GM18505 (cell line): ENCODE results near the gene SLC10A7.
A peak's percentile ranks its signal among the peaks of the same experiment; 100 is the strongest.

Source experiments
- ATAC-seq: cut with Tn5 transposase; IDR thresholded peaks from one replicate; pipeline ENCODE4 v1.9.1; 2021; ENCODE audit not compliant: unreplicated experiment
- POLR2A ChIP-seq: IDR thresholded peaks from 4 replicates; pipeline ENCODE4 v1.6.1; 2011; ENCODE audit warnings: borderline replicate concordance; ENCODE audit not compliant: insufficient read depth, insufficient read length; ENCODE audit errors: extremely low read depth

Gene SLC10A7

DNA sequence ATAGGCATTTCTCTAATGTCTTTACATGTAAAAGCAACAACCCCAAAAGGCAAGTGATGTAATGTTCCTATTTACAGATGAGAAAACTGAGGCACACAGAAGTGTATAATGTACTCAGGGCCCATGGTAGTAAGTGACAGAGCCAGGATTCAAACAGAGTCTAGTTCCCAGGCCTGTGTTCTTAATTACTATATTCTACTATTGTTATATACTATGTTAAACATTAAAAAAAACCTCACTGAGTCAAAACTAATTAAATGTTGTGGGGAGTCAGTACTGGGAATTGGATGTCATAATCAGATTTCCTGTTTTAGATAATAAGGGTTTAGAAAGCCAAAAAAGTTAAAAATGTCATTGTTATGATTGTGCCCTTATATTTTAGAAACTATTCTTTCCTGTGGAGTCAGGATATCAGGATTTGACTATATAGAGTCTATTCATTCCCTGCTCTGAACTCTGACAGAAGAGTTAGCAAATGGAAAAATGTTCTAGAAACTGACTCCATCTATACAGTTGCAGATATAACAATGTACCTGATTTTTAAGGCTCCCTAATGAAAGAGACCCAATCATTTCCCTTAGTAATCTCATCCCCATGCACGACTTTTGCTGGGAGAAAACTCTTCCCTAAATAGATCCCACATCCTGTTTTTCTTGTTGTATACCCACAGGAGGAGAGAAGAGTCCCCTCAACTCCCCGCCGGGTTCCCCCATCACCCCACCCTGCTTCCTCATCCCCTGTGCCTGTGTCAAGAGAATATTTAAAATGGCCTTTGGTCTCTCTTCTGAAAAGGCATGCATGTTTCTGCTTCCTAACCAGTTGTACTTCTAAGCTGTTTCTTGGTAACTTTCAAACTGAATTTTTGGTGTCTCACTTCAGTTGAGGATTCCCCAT lies 237.7 kb downstream of the SLC10A7 start:
- no peak for TF ChIP-seq POLR2A
- no peak for ATAC-seq

GRCh38 chr4:146282657-146283056 lies 239.1 kb downstream of the SLC10A7 start:
- no peak for ATAC-seq
- TF ChIP-seq POLR2A = no peak

DNA sequence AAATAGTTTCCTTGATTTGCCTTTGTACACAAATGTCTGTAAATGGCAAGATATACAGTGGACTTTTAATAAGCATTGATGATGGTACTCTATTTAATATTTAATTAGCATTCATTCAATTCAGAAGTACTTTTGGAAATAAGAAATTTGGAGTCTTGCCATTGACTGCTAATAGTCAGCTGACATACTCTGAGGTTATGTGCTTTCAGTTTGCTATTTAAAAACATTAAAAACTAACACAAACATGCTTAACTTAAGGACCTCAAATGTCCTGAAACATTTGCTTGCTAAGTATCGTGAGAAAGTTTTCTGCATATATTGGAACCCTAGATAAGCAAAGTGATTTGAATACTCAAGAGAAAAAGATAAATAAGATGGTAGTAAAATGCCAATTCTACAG lies 242.8 kb downstream of the SLC10A7 start:
- ATAC-seq = no peak

GRCh38 chr4:146275370-146275769 lies 246.4 kb downstream of the SLC10A7 start:
- TF ChIP-seq POLR2A = no peak
- ATAC-seq = no peak

More for the DNA sequence above, 242.8 kb downstream of the SLC10A7 start:
- no peak for TF ChIP-seq POLR2A

DNA sequence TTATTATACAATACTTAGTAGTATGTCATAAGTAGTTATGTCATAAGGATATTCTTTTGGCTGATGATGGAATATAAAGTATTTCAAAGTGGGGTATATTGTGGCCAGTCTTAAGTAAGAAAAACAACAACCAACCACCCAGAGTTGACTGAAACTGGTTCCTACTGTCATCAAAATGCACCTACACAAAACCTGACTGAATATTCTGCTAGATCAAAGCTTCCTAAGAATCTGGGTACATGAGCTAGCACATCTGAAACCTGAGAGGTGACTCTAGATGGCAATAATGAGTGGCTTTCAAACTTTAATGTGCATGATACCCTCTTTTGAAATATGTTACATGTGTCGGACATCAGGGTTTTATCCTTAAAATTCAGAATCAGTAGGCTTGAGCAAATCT lies 247.0 kb downstream of the SLC10A7 start:
- TF ChIP-seq POLR2A = no peak
- ATAC-seq = no peak

GRCh38 chr4:146273204-146273901 lies 248.4 kb downstream of the SLC10A7 start:
- peak; percentile 36 for TF ChIP-seq POLR2A
- peak; percentile 66 for ATAC-seq

GRCh38 chr4:146271466-146271865 lies 250.3 kb downstream of the SLC10A7 start:
- ATAC-seq = no peak
- no peak for TF ChIP-seq POLR2A

DNA sequence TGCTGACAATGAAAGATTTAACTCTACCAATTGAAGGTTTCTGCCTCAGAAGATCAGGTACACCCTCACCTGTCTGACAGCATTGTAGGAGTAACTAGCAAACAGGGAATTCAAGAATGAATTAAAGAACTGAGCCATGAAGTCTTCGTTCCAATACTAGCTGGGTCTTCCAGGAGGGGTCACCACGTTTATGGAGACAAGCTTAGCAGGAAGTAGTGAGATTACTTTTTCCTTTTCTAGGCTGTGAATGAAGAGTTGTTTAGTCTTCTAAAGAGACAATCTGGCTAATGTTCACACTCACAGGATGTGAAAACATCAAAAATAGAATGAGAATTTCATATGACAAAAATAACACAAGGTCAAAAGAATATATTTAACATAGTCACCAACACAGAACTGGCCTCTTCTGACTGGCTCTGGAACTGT lies 252.5 kb downstream of the SLC10A7 start:
- peak; percentile 44 for ATAC-seq
- TF ChIP-seq POLR2A = peak; percentile 19

DNA sequence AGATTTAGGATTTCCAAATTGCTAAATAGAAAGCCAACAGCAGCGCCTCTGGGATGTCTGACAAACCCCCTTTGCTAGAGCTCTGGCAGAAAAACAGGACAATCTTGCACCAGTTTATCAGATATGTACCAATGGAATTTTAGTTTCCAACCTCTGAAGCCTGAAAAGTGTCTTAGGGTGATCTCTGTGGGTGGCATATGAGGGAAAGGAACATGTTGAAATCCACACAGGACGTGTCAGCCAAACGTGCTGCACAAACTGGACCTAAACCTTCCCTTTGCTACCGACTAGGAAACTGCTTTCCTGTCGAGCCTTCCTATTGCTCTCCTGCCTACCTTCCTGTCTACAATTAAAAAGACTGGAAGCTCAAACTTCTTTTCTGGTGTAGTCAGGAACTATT lies 253.9 kb downstream of the SLC10A7 start:
- no peak for TF ChIP-seq POLR2A
- no peak for ATAC-seq

- no peak for TF ChIP-seq POLR2A
- ATAC-seq = no peak
Measured at GRCh38 chr4:146265950-146266490, 255.7 kb downstream of the SLC10A7 start.

DNA sequence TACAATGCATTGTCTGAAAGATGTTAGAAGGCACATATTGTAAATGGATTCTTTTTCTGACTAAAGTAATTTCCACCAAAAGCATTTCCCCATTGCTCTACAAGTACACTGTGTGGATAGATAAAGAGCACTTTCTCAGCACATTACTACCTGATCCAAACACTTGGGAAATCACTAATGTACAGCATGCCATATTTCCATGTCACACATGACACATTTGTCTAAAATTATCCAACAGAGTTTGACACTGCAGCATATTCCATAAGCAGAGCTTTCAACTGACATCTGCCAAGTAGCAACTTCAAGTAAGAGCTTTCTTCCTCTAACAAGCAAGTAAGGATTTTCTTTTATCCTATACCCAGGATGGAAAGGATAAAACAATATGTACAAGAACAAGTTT lies 257.9 kb downstream of the SLC10A7 start:
- no peak for ATAC-seq
- TF ChIP-seq POLR2A = no peak

- TF ChIP-seq POLR2A = no peak
- ATAC-seq = no peak
Measured at GRCh38 chr4:146261041-146261440, 260.7 kb downstream of the SLC10A7 start.

GRCh38 chr4:146260521-146260920 lies 261.2 kb downstream of the SLC10A7 start:
- TF ChIP-seq POLR2A = no peak
- no peak for ATAC-seq

GRCh38 chr4:146257511-146257910 lies 264.2 kb downstream of the SLC10A7 start:
- ATAC-seq = no peak
- no peak for TF ChIP-seq POLR2A

DNA sequence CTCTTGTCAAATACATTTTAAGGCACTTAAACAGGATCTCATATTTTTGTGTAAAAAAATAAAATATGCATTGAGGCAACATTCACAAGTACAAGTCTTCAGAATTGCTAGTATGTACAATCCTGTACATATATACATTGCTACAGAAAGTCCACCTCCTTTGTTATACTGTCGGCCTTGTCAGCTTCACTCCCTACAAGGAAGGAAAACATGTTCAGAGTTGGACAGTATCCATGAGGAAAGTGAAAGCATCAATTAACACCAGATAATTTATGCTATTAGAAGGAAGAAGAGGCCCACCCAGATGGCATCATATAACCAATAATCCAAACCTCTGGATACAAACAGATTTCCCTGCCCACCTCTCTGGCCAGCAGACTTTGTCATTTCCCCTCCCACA lies 265.4 kb downstream of the SLC10A7 start:
- no peak for ATAC-seq
- no peak for TF ChIP-seq POLR2A

- no peak for TF ChIP-seq POLR2A
- no peak for ATAC-seq
Measured at GRCh38 chr4:146255874-146256273, 265.9 kb downstream of the SLC10A7 start.
